GM12891 (cell line): ENCODE data around the gene ITPR3.

Experiments
- POLR2A ChIP-seq: IDR thresholded peaks from 2 replicates; pipeline ENCODE4 v1.6.1; 2011; ENCODE audit warnings: low read depth, low read length, control low read depth
- POLR2AphosphoS5 ChIP-seq: IDR thresholded peaks from 2 replicates; pipeline ENCODE4 v1.6.1; 2011; ENCODE audit warnings: low read depth, low read length, control low read depth
- POU2F2 ChIP-seq: IDR thresholded peaks from 2 replicates; pipeline ENCODE4 v1.6.1; 2011; ENCODE audit warnings: low read depth, mild to moderate bottlenecking, control low read depth, low read length, moderate library complexity
- TAF1 ChIP-seq: IDR thresholded peaks from 2 replicates; pipeline ENCODE4 v1.6.1; 2011; ENCODE audit warnings: low read depth, low read length, control low read depth

DNA sequence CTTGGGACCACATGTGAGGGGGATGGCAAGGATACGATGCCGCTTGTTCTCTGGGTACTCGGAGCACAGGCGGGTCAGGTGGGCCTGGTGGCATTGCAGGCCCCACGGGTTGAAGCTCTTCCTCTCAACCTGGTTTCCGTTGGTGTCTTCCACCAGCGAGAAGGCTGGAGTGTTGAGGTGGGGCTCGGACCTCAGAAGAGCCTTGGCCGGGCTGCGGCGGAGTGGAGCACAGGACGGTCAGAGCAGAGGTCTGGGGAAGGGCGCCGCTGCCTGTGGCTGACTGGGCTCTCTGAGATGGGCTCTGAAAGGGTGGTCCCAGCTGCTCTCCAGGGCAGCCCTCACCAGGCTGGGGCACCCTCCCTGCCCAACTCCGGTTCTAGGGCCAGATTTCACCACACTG is 105.6 kb downstream of the ITPR3 start:
- TF ChIP-seq POLR2AphosphoS5 = no peak
- no peak for TF ChIP-seq POLR2A
- TF ChIP-seq POU2F2 = no peak
- TF ChIP-seq TAF1 = no peak
